ENCODE results near the gene NEXN.

Gene NEXN

DNA sequence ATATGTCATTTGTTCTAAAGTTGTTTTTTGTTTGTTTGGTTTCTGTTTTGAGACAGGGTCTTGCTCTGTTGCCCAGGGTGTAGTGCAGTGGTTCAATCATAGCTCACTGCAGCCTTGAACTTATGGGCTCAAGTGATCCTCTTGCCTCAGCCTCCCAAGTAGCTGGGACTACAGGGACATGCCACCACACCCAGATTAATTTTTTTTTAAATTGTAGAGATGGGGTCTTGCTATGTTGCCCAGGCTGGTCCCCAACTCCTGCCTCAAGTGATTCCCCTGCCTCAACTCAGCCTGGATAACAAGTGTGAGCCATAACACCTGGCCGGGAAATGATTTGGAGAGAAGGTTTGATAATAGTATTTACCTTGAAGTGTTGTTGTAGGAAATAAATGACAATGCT, 18.2 kb downstream of the NEXN start:
- TF ChIP-seq CTCF (IDR thresholded peaks at IDR 0.05): no peak

- no peak for TF ChIP-seq CTCF (IDR thresholded peaks at IDR 0.05)
These were observed 21.7 kb downstream of the NEXN start for GRCh38 chr1:77910116-77910515.

DNA sequence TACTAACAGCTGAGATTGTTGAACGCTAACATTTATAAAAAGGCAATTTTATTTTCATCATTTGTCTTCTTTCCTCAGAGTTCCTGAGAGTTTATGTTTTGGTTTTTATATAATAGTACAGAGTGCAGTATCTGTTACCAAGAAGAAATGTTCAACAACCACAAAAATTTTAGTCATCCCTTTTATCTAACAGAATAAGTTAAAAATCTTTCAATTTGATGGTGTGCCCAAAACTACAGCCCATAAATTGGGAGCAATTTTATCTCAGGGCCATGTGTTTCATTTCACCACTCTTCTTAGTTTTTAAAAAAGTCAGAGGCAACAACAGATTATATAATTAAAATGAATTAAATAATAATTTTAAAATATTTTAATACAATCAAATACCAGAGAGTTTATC, 37.1 kb downstream of the NEXN start:
- no peak for TF ChIP-seq CTCF (IDR thresholded peaks at IDR 0.05)

DNA sequence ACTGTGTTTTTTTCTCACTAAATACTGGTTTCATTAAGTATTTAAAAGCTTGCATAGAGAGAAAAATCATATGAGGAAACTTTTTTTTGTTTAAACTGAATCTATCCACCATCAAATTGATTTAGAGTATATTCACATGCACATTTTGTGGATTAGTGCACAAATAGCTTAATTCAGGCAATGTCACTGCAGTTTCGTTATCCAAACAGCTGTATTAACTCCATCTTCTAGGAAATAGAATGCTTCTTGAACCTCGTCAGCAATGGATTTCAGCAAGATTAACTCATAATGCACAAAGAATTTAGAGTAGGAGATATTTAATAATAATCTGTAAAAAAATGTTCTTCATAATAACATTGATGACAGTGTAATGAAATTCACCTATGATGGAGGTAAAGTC, 37.5 kb downstream of the NEXN start:
- TF ChIP-seq CTCF (IDR thresholded peaks at IDR 0.05): no peak

GRCh38 chr1:77926561-77927357, 38.3 kb downstream of the NEXN start:
- no peak for TF ChIP-seq CTCF (IDR thresholded peaks at IDR 0.05)

GRCh38 chr1:77927414-77927813, 39.0 kb downstream of the NEXN start:
- TF ChIP-seq CTCF (IDR thresholded peaks at IDR 0.05): no peak

DNA sequence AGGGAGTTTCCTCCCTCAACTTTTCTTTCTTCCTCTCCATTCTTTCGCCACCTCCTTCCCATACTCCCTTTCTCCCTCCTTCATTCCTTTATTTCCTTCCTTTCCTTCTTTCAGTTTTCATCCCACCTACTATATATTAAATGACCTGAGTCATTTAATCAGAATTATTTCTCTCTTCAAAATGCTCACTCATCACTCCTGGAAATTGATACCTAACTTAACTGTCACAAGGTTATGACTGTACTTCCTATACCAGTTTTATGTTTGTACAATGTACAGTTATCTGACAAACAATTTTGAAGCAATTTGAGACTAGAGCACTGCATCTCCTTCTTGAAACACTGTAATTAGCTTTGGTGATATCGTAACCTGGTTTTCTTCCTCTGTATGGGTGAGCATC, 41.4 kb downstream of the NEXN start:
- no peak for TF ChIP-seq CTCF (IDR thresholded peaks at IDR 0.05)

GRCh38 chr1:77938651-77939050, 50.2 kb downstream of the NEXN start:
- TF ChIP-seq CTCF (IDR thresholded peaks at IDR 0.05): no peak

Data from LNCAP (cell line).